ENCODE results near the gene IGFL4.

GRCh38 chr19:46019270-46019669, 21.5 kb downstream of the IGFL4 start:
- TF ChIP-seq CTCF (IDR thresholded peaks at IDR 0.05; ENCODE audit: insufficient read depth, low read length): no peak
- no peak for TF ChIP-seq POLR2AphosphoS5 (IDR thresholded peaks at IDR 0.05; ENCODE audit: low read depth)
- no peak for TF ChIP-seq REST (IDR thresholded peaks at IDR 0.05; ENCODE audit: insufficient replicate concordance, low read depth)
